ENCODE data around the gene PNLIPRP3. TPM values are rescaled to one million over a fixed set of nuclear protein-coding genes. Genes with fewer than 3 reads are reported as not detected.

Gene PNLIPRP3
- total and polyA plus RNA-seq, 10 of the 15 experiments (the other 5 are each of a cell fraction or from before 2014, with no cell fraction given), result 0.03 TPM; not detected in 9

GRCh38 chr10:116472891-116473290 is 45.2 kb downstream of the PNLIPRP3 start (continued):
- no peak for TF ChIP-seq ZBTB33 (IDR thresholded peaks at IDR 0.05)
- TF ChIP-seq NBN (IDR thresholded peaks at IDR 0.05), result no peak
- TF ChIP-seq USF1 (IDR thresholded peaks at IDR 0.05; ENCODE audit: borderline replicate concordance, extremely low read length, insufficient read depth, low read depth, low read length), result no peak
- TF ChIP-seq CHD2 (IDR thresholded peaks at IDR 0.05; ENCODE audit: borderline replicate concordance, low read depth, low read length), result no peak
- TF ChIP-seq SREBF2 (IDR thresholded peaks at IDR 0.05; ENCODE audit: low read length), result no peak

GRCh38 chr10:116475866-116476265 is 48.2 kb downstream of the PNLIPRP3 start:
- H3K27me3 ChIP-seq (replicated peaks in 1 of 2; ENCODE audit: control insufficient read depth in 2 of 2, insufficient read depth in 2 of 2, low read length in 1 of 2), result no peaks in the 10 kb centered on the region; a peak in 1 of 4 replicates
- no peaks in the 10 kb centered on the region for H3K79me2 ChIP-seq (ENCODE audit: control insufficient read depth, insufficient read depth, low read length)
- DNase-seq (ENCODE audit: low read depth, low spot score), result no peak
- no peaks in the 10 kb centered on the region for H4K20me1 ChIP-seq (ENCODE audit: control insufficient read depth, insufficient read depth)
- CTCF ChIA-PET, result no interaction called here
- H3K27ac ChIP-seq (ENCODE audit: control insufficient read depth, insufficient read depth), result no peak overlapping the region
- SMC1A ChIA-PET (ENCODE audit: uncharacterized antibody, unreplicated experiment), result no interaction called here
- H3K9me3 ChIP-seq (replicated peaks; ENCODE audit: control insufficient read depth, insufficient read depth, low read length), result no peaks in the 10 kb centered on the region
- intact Hi-C loops (cut with micrococcal nuclease; ENCODE audit: unreplicated experiment) (no loop called here), in situ Hi-C loops (cut with MboI) (no loop called here)
- WGBS (ENCODE audit: insufficient coverage, insufficient replicate concordance, low lambda C conversion rate, missing lambda C conversion rate), result 20% methylated on average over 4 of the region's 4 CpGs
- RAD21 ChIA-PET (ENCODE audit: unreplicated experiment), result no interaction called here
- H2AFZ ChIP-seq (ENCODE audit: control insufficient read depth, low read depth, low read length), result no peak overlapping the region
- no peaks in the 10 kb centered on the region for H3K36me3 ChIP-seq (ENCODE audit: control insufficient read depth in 2 of 2, insufficient read depth in 2 of 2, low read length in 1 of 2)
- H3K4me2 ChIP-seq (ENCODE audit: control insufficient read depth, insufficient read depth), result no peak overlapping the region
- no peaks in the 10 kb centered on the region for H3K4me1 ChIP-seq (ENCODE audit: control insufficient read depth, insufficient read depth, low read length)
- no TSS peak for BruUV-seq (replicated peaks)
- TF ChIP-seq CBFB (IDR thresholded peaks at IDR 0.05; ENCODE audit: low read depth), result no peak
- no peak for TF ChIP-seq CHD1 (IDR thresholded peaks at IDR 0.05; ENCODE audit: low read depth, low read length)
- TF ChIP-seq PAX5 (IDR thresholded peaks at IDR 0.05; ENCODE audit: borderline replicate concordance, low read depth, low read length), result no peak
- H3K4me3 ChIP-seq, result no peak overlapping the region
- no peak for ATAC-seq
- no peak overlapping the region for H3K9ac ChIP-seq (ENCODE audit: control insufficient read depth, insufficient read depth, low read length)
- POLR2A ChIA-PET, result no interaction called here
- no peak for FAIRE-seq
